Astrocyte (in vitro differentiated cells and primary cell): Measurements from ENCODE around the gene FAF2.

ENCODE experiments used
- EZH2 ChIP-seq: IDR thresholded peaks from 2 replicates; pipeline ENCODE4 v1.6.1; 2012; ENCODE audit warnings: mild to moderate bottlenecking, low read length, inconsistent platforms; ENCODE audit not compliant: insufficient read depth
- TF ChIP-seq, protein P1 (sequence below): IDR thresholded peaks from 2 replicates; pipeline ENCODE4 v1.5.1; 2011; ENCODE audit warnings: low read depth, mild to moderate bottlenecking, inconsistent platforms, low read length, moderate library complexity; ENCODE audit not compliant: insufficient read depth

DNA sequence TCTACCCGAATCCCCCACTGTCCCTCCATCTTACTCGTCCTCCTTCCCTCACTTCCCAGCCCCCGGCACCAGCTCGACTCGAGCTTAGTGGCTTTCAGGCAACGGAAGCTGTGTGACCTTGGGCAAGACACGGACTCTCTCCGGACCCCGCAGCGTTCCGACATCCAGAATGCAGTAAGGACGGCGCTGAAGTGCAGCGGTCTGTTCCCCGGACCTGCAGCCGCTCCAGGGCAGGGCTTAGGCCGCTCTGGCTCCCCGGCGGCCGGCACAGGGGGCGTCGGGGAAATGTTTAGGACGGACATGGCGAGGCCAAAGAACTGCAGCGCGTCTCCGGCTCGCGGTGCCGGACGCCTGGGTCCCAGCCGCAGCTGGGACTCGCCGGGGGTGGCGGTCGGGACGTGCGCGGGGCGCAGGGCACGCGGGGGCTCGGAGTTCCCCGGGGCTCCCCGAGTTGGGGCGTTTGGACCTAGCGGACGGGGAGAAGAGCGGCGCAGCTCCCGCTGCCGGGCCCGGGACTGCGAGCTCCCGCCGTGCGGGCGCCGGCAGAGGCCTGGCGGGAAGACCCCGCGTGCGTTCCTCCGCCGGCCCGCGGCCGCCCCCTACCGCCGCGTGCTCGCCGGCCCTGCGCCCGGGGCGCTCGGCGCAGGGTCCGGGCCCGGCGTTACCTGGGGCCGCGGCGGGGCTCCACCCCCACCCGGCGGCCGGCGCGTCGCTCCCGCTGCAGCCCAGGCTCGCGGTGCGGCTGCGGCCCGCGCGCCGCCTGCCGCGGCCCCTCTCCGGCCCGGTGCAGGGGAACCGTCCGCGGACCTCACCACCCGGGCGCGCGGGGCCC is 94.6 kb downstream of the FAF2 start:
- TF ChIP-seq, protein P1, sequence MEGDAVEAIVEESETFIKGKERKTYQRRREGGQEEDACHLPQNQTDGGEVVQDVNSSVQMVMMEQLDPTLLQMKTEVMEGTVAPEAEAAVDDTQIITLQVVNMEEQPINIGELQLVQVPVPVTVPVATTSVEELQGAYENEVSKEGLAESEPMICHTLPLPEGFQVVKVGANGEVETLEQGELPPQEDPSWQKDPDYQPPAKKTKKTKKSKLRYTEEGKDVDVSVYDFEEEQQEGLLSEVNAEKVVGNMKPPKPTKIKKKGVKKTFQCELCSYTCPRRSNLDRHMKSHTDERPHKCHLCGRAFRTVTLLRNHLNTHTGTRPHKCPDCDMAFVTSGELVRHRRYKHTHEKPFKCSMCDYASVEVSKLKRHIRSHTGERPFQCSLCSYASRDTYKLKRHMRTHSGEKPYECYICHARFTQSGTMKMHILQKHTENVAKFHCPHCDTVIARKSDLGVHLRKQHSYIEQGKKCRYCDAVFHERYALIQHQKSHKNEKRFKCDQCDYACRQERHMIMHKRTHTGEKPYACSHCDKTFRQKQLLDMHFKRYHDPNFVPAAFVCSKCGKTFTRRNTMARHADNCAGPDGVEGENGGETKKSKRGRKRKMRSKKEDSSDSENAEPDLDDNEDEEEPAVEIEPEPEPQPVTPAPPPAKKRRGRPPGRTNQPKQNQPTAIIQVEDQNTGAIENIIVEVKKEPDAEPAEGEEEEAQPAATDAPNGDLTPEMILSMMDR: no peak
- no peak for TF ChIP-seq EZH2
